ENCODE measurements around the gene C7. TPM values are rescaled to one million over a fixed set of nuclear protein-coding genes. Genes with fewer than 3 reads are reported as not detected.
"Not testable (repeated sequence)": the region's sequence is repeated elsewhere in the genome, so short reads cannot be mapped to it uniquely, and the experiment has no call there.

Gene C7
- polyA plus RNA-seq, 1 donor from 2014 or later, result not detected

DNA sequence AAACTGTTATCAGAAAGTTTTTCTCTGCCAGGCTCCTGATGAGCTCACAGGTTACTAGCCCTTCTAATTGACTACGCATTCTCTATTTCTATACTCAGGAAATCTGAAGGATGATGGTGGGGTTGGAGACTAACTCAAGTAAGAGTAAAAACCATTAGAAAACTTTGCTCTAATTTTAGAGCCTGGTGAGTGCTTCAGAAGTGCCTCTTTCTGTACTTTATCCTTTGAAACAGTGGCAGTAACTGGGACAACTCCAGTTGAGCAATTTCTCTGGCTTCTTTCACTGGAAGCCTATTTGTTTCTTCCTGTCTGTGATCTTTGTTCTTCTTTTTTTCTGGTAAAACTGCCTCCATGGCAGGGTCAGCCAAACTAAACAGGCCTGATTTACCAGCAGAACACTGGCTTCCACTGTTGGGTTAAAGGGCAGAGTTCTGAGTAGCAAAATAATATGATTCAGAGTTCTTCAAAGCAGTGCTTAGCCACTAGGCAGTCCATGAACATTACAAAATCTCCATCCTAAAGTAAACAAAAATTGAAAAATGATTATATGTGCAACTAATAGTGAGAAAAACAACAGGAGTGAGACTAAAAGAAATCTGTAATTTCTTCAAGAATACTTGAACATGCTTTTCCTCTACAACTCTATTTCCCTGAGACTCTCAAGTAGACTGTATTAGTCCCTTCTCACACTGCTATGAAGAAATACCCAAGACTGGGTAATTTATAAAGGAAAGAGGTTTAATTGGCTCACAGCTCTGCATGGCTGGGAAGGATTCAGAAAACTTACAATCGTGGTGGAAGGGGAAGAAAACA is 82.1 kb downstream of the C7 start:
- Mint-ChIP-seq H3K4me3 (no peak overlapping the region), H3K4me1 (no peaks in the 10 kb centered on the region), H3K27ac (no peak overlapping the region), H3K9me3 (peaks cover 0 to 11% (median 3%) of the 10 kb centered on the region in 3 donors), H3K27me3 (peaks cover 2% of the 10 kb centered on the region), H3K36me3 (no peaks in the 10 kb centered on the region)

DNA sequence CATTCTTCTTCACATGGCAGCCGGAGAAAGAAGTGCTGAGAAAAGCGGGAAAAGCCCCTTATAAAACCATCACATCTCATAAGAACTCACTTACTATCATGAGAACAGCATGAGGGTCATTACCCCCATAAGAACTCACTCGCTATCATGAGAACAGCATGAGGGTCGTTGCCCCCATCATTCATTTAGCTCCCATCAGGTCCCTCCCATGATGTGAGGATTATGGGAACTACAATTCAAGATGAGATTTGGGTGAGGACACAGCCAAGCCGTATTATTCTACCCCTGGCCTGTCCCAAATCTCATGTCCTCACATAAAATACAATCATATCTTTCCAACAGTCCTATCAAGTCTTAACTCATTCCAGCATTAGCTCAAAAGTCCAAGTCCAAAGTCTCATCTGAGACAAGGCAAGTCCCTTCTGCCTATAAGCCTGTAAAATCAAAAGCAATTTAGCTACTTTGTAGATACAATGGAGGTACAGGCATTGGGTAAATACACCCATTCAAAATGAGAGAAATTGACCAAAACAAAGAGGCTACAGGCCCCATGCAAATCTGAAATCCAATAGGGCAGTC is 82.8 kb downstream of the C7 start:
- no peaks in the 10 kb centered on the region for H3K36me3 Mint-ChIP-seq
- H3K27ac Mint-ChIP-seq, result no peak overlapping the region
- peaks cover 2% of the 10 kb centered on the region for H3K27me3 Mint-ChIP-seq
- peaks cover 0 to 5% (median 3%) of the 10 kb centered on the region in 3 donors for H3K9me3 Mint-ChIP-seq
- no peaks in the 10 kb centered on the region for H3K4me1 Mint-ChIP-seq
- no peak overlapping the region for H3K4me3 Mint-ChIP-seq

DNA sequence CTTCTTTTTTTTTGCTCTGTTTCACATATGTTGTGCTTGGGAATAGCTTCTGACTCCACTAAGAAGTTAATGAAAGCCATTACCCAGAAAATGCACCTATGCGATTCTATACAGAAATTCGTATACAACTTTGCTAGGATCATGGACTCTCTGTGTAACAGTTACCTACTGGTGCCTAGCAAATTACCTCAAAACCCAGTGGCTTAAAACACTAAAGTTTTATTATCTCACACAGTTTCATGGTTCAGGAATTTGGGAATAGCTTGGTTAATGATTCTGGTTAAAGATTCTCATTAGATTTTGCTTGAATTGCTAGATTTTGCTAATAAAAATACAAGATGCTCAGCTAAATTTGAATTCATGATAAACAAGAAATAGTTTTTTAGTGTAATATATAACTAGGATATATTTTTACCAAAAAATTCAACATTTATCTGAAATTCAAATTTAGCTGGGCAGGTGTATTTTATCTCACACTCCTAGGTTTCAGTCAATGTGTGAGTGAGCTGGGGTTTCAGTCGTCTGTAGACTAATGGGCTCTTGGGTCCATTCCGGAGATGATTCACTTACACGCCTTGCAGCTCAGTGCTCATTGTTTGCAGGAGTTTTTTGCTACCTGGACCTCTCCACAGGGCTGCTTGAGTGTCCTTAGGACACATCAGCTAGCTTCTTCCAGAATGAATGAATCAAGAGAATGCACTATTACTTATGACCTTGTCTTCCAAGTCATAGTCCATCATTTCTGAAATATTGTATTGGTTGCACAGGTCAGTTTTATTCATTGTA is 86.7 kb downstream of the C7 start:
- Mint-ChIP-seq H3K4me3 (no peak overlapping the region), H3K9me3 (no peaks in the 10 kb centered on the region), H3K27ac (no peak overlapping the region), H3K36me3 (no peaks in the 10 kb centered on the region), H3K27me3 (no peaks in the 10 kb centered on the region), H3K4me1 (no peaks in the 10 kb centered on the region)

DNA sequence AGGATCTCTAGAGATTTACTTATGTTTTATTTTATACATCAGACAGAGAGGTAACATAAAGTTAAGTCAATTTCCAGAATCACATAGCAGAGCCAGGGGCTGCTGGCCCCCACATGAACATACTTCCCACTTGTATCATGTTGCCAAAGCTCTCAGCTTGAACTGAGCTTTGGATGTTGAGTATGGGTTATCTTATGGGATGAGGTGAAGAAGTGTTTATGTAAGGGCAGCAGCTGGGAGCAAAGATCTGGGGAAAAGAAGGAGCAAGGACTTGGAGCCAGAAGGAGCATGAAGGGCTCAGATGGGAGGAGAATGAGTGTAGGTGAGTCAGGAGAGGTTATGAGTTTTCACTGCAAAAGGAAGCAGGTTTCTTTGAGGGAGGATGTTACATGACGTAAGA is 89.8 kb downstream of the C7 start:
- Mint-ChIP-seq H3K27ac (no peak overlapping the region), H3K36me3 (no peaks in the 10 kb centered on the region), H3K27me3 (no peaks in the 10 kb centered on the region), H3K9me3 (peaks cover 0 to 2% (median 0%) of the 10 kb centered on the region in 3 donors), H3K4me1 (no peaks in the 10 kb centered on the region), H3K4me3 (no peak overlapping the region)

DNA sequence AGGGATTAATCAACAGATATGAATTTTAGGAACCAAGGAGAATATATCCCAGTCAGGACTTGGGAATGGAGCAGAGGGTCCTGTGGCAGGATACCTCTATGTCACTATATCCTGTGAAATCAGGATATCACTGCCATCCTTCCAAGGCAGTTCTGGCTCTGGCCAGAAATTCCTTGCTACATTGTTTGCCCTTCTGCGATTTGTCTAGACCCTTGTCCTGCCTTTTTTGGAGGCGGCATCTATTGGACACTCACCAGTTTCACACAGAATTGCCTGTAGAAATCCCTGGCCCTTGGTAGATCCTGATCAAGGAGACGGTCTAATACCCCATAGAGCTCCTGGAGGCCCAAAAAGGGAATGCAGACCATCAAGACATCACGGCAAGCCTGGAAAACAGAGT is 90.7 kb downstream of the C7 start:
- no peaks in the 10 kb centered on the region for H3K4me1 Mint-ChIP-seq
- H3K36me3 Mint-ChIP-seq, result no peaks in the 10 kb centered on the region
- H3K27me3 Mint-ChIP-seq, result no peaks in the 10 kb centered on the region
- peaks cover 0 to 2% (median 2%) of the 10 kb centered on the region in 3 donors for H3K9me3 Mint-ChIP-seq
- no peak overlapping the region for H3K27ac Mint-ChIP-seq
- H3K4me3 Mint-ChIP-seq, result no peak overlapping the region

DNA sequence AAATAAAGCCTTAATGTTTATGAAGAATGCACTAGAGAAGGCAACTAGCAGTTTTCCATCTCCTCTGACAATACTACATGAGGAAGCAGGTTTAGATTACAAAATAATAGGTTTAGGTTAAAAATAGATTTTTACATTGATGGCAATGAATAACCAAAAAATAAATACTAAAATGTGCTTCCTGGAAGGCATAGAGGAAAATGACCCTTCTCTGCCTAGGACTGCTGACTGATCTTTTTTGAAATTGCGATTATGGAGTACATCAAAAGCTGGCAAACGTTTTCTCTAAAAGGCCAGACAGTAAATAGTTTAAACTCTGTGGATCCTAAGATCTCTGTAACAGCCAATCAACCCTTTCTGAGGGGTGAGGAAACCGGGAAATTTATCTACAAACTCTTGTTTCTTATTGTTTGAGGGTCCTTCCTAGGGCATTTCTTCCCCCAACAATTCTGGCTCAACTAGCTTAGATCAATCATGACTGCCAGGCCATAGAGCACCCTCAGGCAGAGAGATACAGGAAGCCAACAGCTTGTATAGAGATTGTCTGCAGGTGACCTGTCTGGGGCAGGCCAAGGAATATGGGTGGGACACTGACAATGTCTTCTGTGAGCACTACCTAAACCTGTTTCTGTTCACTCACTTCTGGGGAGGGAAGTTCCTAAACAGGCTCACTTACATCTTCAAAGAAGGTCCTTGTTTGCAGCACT is 94.5 kb downstream of the C7 start:
- Mint-ChIP-seq H3K36me3 (no peaks in the 10 kb centered on the region), H3K9me3 (peaks cover 0 to 3% (median 2%) of the 10 kb centered on the region in 3 donors), H3K27me3 (no peaks in the 10 kb centered on the region), H3K27ac (no peak overlapping the region), H3K4me1 (no peaks in the 10 kb centered on the region), H3K4me3 (no peak overlapping the region)

DNA sequence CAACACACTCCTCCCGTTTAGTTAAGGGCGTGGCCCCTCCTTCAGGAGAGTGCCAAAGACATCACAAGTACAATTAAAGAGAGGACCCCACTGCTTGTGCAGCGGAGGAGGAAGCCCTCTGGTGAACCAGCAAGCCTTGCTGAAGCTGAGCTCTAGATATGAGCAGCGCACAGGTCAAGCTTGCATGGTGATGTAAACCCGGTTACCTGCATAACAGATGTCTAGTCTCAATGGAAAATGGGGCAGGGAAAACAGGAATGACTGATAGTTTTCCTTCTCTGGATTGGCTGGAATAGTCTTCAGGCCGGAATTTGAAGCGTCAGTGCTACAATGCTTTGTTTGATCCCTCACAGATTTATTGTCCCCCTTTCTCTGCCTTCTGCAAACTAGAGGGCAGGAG is 95.6 kb downstream of the C7 start:
- no peaks in the 10 kb centered on the region for H3K27me3 Mint-ChIP-seq
- no peak overlapping the region for H3K27ac Mint-ChIP-seq
- H3K36me3 Mint-ChIP-seq, result no peaks in the 10 kb centered on the region
- peaks cover 0 to 3% (median 2%) of the 10 kb centered on the region in 3 donors for H3K9me3 Mint-ChIP-seq
- no peaks in the 10 kb centered on the region for H3K4me1 Mint-ChIP-seq
- H3K4me3 Mint-ChIP-seq, result no peak overlapping the region

DNA sequence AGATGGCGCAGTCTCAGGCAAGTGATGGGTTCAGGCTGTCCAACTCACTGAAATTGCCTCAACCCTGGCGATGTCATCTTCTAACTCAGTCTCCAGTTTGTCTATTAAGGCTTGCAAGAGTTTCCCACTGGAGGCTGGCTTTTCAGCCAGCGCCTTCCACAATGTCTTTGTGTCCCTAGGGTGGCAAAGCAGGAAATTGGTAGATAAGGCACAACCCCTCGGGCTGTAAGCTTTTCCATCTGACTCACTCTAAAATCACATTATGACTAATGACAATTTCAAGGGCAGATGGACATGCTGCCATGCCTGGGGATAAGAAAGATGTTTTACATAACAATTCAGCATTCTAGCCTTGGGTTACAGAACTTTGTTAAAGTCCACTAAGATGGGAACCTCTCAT is 99.9 kb downstream of the C7 start:
- Mint-ChIP-seq H3K9me3 (peaks cover 0 to 2% (median 2%) of the 10 kb centered on the region in 3 donors), H3K27me3 (no peaks in the 10 kb centered on the region), H3K4me3 (no peak overlapping the region), H3K27ac (no peak overlapping the region), H3K4me1 (no peaks in the 10 kb centered on the region), H3K36me3 (no peaks in the 10 kb centered on the region)

DNA sequence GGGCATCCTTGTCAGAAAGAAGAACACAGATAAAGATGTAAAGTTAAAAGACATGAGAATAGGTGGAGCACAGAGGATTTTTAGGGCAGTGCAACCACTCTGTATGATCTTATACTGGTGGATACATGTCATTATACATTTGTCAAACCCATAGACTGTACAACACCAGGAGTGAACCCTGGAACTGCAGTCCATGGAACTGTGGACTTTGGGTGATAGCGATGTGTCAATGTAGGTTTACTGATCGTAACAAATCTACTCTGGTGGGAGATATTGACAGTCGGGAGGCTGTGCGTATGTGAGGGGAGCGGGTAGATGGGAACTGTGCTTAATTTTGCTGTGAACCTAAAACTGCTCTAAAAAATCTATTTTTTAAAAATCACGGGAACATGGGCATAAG is 101.3 kb downstream of the C7 start:
- Mint-ChIP-seq H3K27me3 (no peaks in the 10 kb centered on the region), H3K27ac (no peak overlapping the region), H3K4me3 (no peak overlapping the region), H3K36me3 (no peaks in the 10 kb centered on the region), H3K4me1 (no peaks in the 10 kb centered on the region), H3K9me3 (peaks cover 0 to 2% (median 0%) of the 10 kb centered on the region in 3 donors)

DNA sequence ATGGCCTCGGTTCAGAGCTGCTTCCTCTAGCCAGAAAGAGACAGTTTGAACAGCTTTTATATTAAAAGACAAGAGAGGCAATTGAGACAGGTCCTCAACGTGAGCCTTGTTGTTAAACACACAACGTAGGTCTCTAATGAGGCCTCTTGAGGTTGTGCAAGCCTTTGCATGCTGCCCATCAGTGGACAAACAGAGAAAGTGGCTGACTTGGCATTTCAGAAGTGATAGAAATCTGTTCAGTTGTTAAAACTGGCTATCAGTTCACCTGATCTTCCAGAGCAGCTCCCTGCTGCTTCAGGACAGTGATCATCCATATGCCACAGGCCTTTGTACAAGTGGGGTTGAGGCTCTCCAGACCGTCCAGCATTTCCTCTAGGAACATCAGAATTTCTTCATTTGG is 103.0 kb downstream of the C7 start:
- no peaks in the 10 kb centered on the region for H3K4me1 Mint-ChIP-seq
- H3K4me3 Mint-ChIP-seq, result no peak overlapping the region
- H3K9me3 Mint-ChIP-seq, result no peaks in the 10 kb centered on the region
- H3K36me3 Mint-ChIP-seq, result no peaks in the 10 kb centered on the region
- peaks cover 1% of the 10 kb centered on the region for H3K27me3 Mint-ChIP-seq
- no peak overlapping the region for H3K27ac Mint-ChIP-seq

DNA sequence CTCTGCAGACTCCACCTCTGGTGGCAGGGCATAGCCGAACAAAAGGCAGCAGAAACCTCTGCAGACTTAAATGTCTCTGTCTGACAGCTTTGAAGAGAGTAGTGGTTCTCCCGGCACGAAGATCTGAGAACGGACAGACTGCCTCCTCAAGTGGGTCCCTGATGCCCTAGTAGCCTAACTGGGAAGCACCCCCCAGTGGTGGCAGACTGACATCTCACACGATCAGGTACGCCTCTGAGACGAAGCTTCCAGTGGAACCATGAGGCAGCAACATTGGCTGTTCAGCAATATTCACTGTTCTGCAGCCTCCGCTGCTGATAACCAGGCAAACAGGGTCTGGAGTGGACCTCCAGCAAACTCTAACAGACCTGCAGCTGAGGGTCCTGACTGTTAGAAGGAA is 113.3 kb downstream of the C7 start:
- H3K9me3 Mint-ChIP-seq, H3K4me3 Mint-ChIP-seq: not testable (repeated sequence)

More for the DNA sequence above, 113.3 kb downstream of the C7 start:
- H3K36me3 Mint-ChIP-seq, H3K4me1 Mint-ChIP-seq, H3K27me3 Mint-ChIP-seq, H3K27ac Mint-ChIP-seq: not testable (repeated sequence)

Other genes with a start within 250 kb of the C7 start
- 24.9 TPM for gene PTGER4, start 229.6 kb upstream of the C7 start, polyA plus RNA-seq
- 14.5 TPM for gene TTC33, start 153.5 kb upstream of the C7 start, polyA plus RNA-seq
- 35.7 TPM for gene PRKAA1, start 111.1 kb upstream of the C7 start, polyA plus RNA-seq
- gene RPL37, start 74.3 kb upstream of the C7 start, polyA plus RNA-seq, result 2,785 TPM
- gene CARD6, start 68.1 kb upstream of the C7 start, polyA plus RNA-seq, result 0.93 TPM
- not detected for gene MROH2B, start 161.8 kb downstream of the C7 start, polyA plus RNA-seq